Lung (tissue), 12 donors: ENCODE measurements around the gene MINDY4. TPM values are rescaled to one million over a fixed set of nuclear protein-coding genes. Genes with fewer than 3 reads are reported as not detected.

Experiments
- ATAC-seq: fragments of 200-7000 bp; cut with Tn5 transposase; one replicate; pipeline ENCODE4 v1.9.1; 2020; ENCODE audit warnings: moderate number of reproducible peaks; ENCODE audit not compliant: insufficient read depth, low FRiP score
- DNase-seq, 3 donors: peaks; one replicate each; pipeline ENCODE4 v3.0.0-alpha.2; 2013 to 2017
- H3K27ac ChIP-seq, 2 donors: one replicate each; pipeline ENCODE4 v1.5.1; 2013; ENCODE audit warnings: mild to moderate bottlenecking in 2 of 2, moderate library complexity in 2 of 2, control low read depth in 1 of 2, inconsistent platforms in 1 of 2, low read depth in 1 of 2, low read length in 1 of 2
- H3K27me3 ChIP-seq, 3 donors: one replicate each; pipeline ENCODE4 v1.5.1; 2013; ENCODE audit warnings: low read length in 2 of 3; ENCODE audit not compliant: control insufficient read depth in 3 of 3, insufficient read depth in 3 of 3
- H3K36me3 ChIP-seq, 4 donors: one replicate each; pipeline ENCODE4 v1.5.1; 2013; ENCODE audit warnings: low read length in 4 of 4, mild to moderate bottlenecking in 1 of 4, moderate library complexity in 1 of 4; ENCODE audit not compliant: control insufficient read depth in 4 of 4, insufficient read depth in 4 of 4
- H3K4me1 ChIP-seq, 5 donors: one replicate each; pipeline ENCODE4 v1.5.1; 2013; ENCODE audit warnings: low read length in 5 of 5, mild to moderate bottlenecking in 2 of 5, moderate library complexity in 1 of 5; ENCODE audit not compliant: control insufficient read depth in 5 of 5, insufficient read depth in 5 of 5
- H3K4me3 ChIP-seq: one replicate; pipeline ENCODE4 v1.5.1; 2013; ENCODE audit warnings: mild to moderate bottlenecking, control low read depth, moderate library complexity
- H3K9ac ChIP-seq, 2 donors: one replicate each; pipeline ENCODE4 v1.5.1; 2013; ENCODE audit warnings: low read length in 2 of 2, control low read depth in 1 of 2; ENCODE audit not compliant: insufficient read depth in 1 of 2
- H3K9me3 ChIP-seq, 4 donors: one replicate each; pipeline ENCODE4 v1.5.1; 2013; ENCODE audit warnings: low read length in 3 of 4, mild to moderate bottlenecking in 1 of 4, moderate library complexity in 1 of 4; ENCODE audit not compliant: control insufficient read depth in 4 of 4, insufficient read depth in 3 of 4
- CTCF ChIP-seq: IDR thresholded peaks from 2 replicates; pipeline ENCODE4 v1.5.1; 2012; ENCODE audit warnings: mild to moderate bottlenecking; ENCODE audit errors: control extremely low read depth, extremely low read depth
- WGBS, 2 donors: extraction: QIAGEN DNeasy Blood & Tissue Kit; methylation state at CpG; one replicate each; pipeline ENCODE4 v1.1.7; 2013; 5-methylcytosine and 5-hydroxymethylcytosine counted together
- polyA plus RNA-seq, 2 donors: library from polyadenylated mRNA; stranded (reverse); fragments of 200-250 nt; gene quantifications; one replicate each; pipeline ENCODE4 v1.2.1, GENCODE V29; 2013
- total RNA-seq, 2 donors: library from RNA; depleted of rRNA in 1 of 2; stranded (reverse); fragments of >200 nt in 1 of 2; gene quantifications; one replicate each; pipeline ENCODE4 v1.2.1, GENCODE V29; 2014 to 2021
- donor health status: control.
- donor health status: control.
- donor health status: Bipolar disorder and iron deficiency.
- donor health status: healthy.
- donor health status: DM: yes; HTN: yes; CAD: no.

Gene MINDY4
- total and polyA plus RNA-seq, 4 donors = 5.0 to 24.1 (median 10.7) TPM

- H3K4me1 ChIP-seq = peaks cover 7 to 66% (median 38%) of the 10 kb centered on the region in 5 donors
- ATAC-seq = peak; percentile 66
- WGBS, 2 donors = 68 to 84% methylated on average over 9 of the region's 9 CpGs
These were observed 124.8 kb downstream of the MINDY4 start for GRCh38 chr7:30896036-30896435.

GRCh38 chr7:30896783-30897637, 125.8 kb downstream of the MINDY4 start:
- H3K27me3 ChIP-seq = no peaks in the 10 kb centered on the region
- peaks cover 0 to 1% (median 0%) of the 10 kb centered on the region in 4 donors for H3K36me3 ChIP-seq
- ATAC-seq (peak; percentile 45), DNase-seq (peak; percentile 47 to 75 (median 64))
- peaks cover 7 to 62% (median 38%) of the 10 kb centered on the region in 5 donors for H3K4me1 ChIP-seq
- H3K9ac ChIP-seq = no peak overlapping the region
- peak overlapping the region in 1 of 2 donors; percentile 80 for H3K27ac ChIP-seq
- no peaks in the 10 kb centered on the region for H3K9me3 ChIP-seq
- TF ChIP-seq CTCF = no peak
- H3K4me3 ChIP-seq = no peak overlapping the region
- WGBS, 2 donors = 32 to 57% methylated on average over 13 of the region's 13 CpGs

More at GRCh38 chr7:30896036-30896435, 124.8 kb downstream of the MINDY4 start:
- peak in 2 of 3 donors; percentile 47 to 58 for DNase-seq
- no peak for TF ChIP-seq CTCF
- no peaks in the 10 kb centered on the region for H3K9me3 ChIP-seq
- H3K36me3 ChIP-seq = peaks cover 0 to 4% (median 0%) of the 10 kb centered on the region in 4 donors
- peak overlapping the region in 1 of 2 donors; percentile 80 for H3K27ac ChIP-seq
- H3K4me3 ChIP-seq = no peak overlapping the region
- H3K9ac ChIP-seq = no peak overlapping the region
- H3K27me3 ChIP-seq = no peaks in the 10 kb centered on the region

GRCh38 chr7:30897770-30898169, 126.6 kb downstream of the MINDY4 start:
- no peak for DNase-seq
- no peak for TF ChIP-seq CTCF
- WGBS, 2 donors = 56 to 63% methylated on average over 2 of the region's 2 CpGs
- ATAC-seq = no peak
- peaks cover 7 to 64% (median 38%) of the 10 kb centered on the region in 5 donors for H3K4me1 ChIP-seq
- no peaks in the 10 kb centered on the region for H3K36me3 ChIP-seq
- H3K27ac ChIP-seq = peak overlapping the region in 1 of 2 donors; percentile 80
- no peak overlapping the region for H3K9ac ChIP-seq
- H3K9me3 ChIP-seq = no peaks in the 10 kb centered on the region
- H3K4me3 ChIP-seq = no peak overlapping the region
- H3K27me3 ChIP-seq = no peaks in the 10 kb centered on the region
